C4-2B (cell line): ENCODE results near the gene INHBE.

Experiments used
- H3K27ac ChIP-seq: fragments of 450-650 bp; 2 replicates; pipeline ENCODE4 v1.5.1; 2017
- CTCF ChIP-seq: fragments of 450-650 bp; conservative IDR thresholded peaks from 2 replicates; pipeline ENCODE4 v1.5.1; 2017; ENCODE audit warnings: mild to moderate bottlenecking
- ZFX ChIP-seq: fragments of 450-650 bp; IDR thresholded peaks from 2 replicates; pipeline ENCODE4 v1.6.1; 2017

The INHBE gene

GRCh38 chr12:57459055-57459749 lies 4.1 kb downstream of the INHBE start:
- H3K27ac ChIP-seq: peak overlapping the region; percentile 39
- no peak for TF ChIP-seq ZFX
- TF ChIP-seq CTCF: peak; percentile 96

GRCh38 chr12:57459750-57460467 lies 4.8 kb downstream of the INHBE start, which contains the start of gene GLI1:
GLI1 (plus strand) TSS chr12:57459785; CDS start chr12:57463692, 3,907 bp downstream.
- peak within 1 kb of the TSS; percentile 39 for H3K27ac ChIP-seq
- TF ChIP-seq CTCF (no peak), ZFX (no peak)

- no peak overlapping the region for H3K27ac ChIP-seq
- TF ChIP-seq CTCF: no peak
Observed at GRCh38 chr12:57460468-57460784, 5.3 kb downstream of the INHBE start.

- no peak overlapping the region for H3K27ac ChIP-seq
Observed at GRCh38 chr12:57460841-57461275, 5.8 kb downstream of the INHBE start.

GRCh38 chr12:57461276-57461916 lies 6.3 kb downstream of the INHBE start:
- H3K27ac ChIP-seq: peak overlapping the region; percentile 24; the same call in 1 of the 2 replicates

More at GRCh38 chr12:57460841-57461275, 5.8 kb downstream of the INHBE start:
- TF ChIP-seq CTCF (no peak), ZFX (no peak)

GRCh38 chr12:57461917-57462250 lies 6.8 kb downstream of the INHBE start:
- TF ChIP-seq ZFX: no peak
- TF ChIP-seq CTCF: no peak
- peak overlapping the region; percentile 24; the same call in 1 of the 2 replicates for H3K27ac ChIP-seq

More at GRCh38 chr12:57461276-57461916, 6.3 kb downstream of the INHBE start:
- TF ChIP-seq ZFX (no peak), CTCF (no peak)

GRCh38 chr12:57462251-57462911 lies 7.3 kb downstream of the INHBE start:
- peak overlapping the region; percentile 24; the same call in 1 of the 2 replicates for H3K27ac ChIP-seq
- peak; percentile 98 for TF ChIP-seq CTCF
- no peak for TF ChIP-seq ZFX
